ENCODE results near the gene SLC29A4.
"Not testable (repeated sequence)": the region's sequence is repeated elsewhere in the genome, so short reads cannot be mapped to it uniquely, and the experiment has no call there.

SLC29A4 gene, protein sequence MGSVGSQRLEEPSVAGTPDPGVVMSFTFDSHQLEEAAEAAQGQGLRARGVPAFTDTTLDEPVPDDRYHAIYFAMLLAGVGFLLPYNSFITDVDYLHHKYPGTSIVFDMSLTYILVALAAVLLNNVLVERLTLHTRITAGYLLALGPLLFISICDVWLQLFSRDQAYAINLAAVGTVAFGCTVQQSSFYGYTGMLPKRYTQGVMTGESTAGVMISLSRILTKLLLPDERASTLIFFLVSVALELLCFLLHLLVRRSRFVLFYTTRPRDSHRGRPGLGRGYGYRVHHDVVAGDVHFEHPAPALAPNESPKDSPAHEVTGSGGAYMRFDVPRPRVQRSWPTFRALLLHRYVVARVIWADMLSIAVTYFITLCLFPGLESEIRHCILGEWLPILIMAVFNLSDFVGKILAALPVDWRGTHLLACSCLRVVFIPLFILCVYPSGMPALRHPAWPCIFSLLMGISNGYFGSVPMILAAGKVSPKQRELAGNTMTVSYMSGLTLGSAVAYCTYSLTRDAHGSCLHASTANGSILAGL

GRCh38 chr7:5282543-5283316 is at the start of gene SLC29A4:
TSS of gene SLC29A4 (plus strand) at chr7:5282943. CDS start at chr7:5287817, 4,874 bp downstream.
- no peak for FAIRE-seq

DNA sequence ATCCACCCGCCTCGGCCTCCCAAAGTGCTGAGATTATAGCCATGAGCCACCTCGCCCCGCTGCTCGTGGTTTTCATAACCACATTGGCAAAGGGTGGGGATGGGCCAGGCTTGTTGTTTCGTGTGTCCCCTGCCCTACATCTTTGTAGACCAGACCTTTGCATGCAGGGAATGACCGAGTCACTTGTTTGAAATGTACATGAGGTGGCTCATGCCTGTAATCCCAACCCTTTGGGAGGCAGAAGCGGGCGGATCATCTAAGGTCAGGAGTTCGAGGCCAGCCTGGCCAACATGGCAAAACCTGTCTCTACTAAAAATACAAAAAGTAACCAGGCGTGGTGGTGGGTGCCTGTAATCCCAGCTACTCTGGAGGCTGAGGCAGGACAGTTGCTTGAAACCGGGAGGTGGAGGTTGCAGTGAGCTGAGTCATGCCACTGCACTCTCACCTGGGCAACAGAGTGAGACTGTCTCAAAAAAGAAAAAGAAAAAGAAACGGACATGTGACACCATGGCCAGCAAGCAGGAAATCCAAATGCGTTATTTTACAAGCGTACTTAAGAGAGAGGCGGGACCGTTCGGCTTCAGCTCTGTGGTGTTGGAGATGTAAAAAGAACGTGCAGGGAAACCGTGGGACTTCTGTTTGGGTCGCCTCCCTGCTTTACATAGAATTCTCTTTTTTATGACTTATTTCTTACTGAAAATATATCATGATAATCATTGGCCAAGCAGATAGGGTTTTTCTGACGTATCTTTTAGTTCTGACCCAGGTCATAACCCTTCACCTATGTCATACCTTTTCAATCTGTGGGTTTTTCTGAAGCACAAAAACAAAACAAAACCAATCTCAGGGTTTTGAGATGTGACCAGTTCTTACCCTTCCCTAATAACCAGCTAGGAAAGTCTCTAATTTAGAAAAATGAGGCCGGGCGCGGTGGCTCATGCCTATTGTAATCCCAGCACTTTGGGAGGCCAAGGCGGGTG is 47.6 kb upstream of the SLC29A4 start:
- no peak for FAIRE-seq

DNA sequence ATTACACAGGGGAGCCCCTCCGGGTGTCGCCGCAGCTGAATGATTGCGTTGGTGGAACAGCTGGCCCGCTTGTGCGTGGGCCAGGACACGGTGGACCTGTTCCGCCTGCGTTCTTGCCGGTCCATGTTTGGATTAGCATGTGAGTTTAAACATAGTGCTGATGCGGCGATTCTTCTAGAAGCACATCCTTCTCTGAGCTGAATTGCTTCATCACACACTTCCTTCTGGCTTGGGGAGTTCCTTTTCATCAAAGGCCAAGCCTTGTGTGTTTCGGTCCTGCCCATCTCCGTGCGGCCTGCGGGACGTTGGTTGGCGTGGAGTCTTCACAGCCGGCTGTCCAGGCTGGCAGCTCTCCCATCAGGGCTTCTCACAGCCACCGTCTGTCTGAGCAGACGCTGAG is 45.5 kb upstream of the SLC29A4 start:
- no peak for FAIRE-seq

DNA sequence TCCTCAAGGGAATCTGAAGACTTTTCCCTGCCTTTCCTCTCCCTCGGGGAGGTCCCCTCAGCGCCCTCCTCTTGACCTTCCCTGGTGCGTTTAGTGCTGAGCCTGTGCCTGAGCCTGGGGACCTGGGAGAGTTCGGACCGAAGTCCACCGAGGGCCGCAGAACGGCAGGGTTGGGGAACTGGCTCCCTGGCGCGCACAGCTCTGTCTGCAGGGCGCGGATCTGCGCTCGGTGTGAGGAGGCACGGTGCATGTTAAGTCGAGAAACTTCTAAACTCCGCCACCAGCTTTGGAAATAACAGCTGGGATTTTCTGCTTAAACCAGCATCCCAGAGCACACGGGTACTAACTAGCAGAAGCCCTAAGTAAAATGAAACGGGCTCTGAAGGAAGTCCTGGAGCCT is 44.2 kb upstream of the SLC29A4 start:
- no peak for FAIRE-seq

GRCh38 chr7:5243261-5243660 is 39.5 kb upstream of the SLC29A4 start:
- FAIRE-seq: no peak

- FAIRE-seq: no peak
Observed at GRCh38 chr7:5248201-5248885, 34.4 kb upstream of the SLC29A4 start.

GRCh38 chr7:5250787-5251186 is 32.0 kb upstream of the SLC29A4 start:
- not testable (repeated sequence) for FAIRE-seq

DNA sequence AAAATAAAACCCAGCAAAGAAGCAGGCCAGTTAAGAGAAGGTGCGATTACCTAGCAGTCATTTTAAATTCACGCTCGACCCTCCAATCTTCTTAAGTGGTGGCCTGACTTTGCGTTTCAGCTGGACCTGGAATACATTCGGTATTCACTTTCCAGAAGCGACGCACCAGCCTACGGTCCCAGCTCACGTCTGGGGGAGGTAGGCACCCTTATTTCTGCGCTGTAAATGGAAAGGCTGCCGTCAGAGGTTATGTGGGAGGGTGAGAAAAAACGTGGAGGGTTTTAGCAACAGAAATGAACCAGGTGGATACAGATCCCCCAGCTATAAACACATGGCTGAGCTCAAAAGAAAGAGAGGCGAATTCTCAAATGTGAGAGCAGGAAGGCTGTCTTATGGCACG is 29.2 kb upstream of the SLC29A4 start:
- not testable (repeated sequence) for FAIRE-seq

- FAIRE-seq: not testable (repeated sequence)
Observed at GRCh38 chr7:5254371-5254770, 28.4 kb upstream of the SLC29A4 start.

GRCh38 chr7:5255832-5256231 is 26.9 kb upstream of the SLC29A4 start:
- FAIRE-seq: no peak

DNA sequence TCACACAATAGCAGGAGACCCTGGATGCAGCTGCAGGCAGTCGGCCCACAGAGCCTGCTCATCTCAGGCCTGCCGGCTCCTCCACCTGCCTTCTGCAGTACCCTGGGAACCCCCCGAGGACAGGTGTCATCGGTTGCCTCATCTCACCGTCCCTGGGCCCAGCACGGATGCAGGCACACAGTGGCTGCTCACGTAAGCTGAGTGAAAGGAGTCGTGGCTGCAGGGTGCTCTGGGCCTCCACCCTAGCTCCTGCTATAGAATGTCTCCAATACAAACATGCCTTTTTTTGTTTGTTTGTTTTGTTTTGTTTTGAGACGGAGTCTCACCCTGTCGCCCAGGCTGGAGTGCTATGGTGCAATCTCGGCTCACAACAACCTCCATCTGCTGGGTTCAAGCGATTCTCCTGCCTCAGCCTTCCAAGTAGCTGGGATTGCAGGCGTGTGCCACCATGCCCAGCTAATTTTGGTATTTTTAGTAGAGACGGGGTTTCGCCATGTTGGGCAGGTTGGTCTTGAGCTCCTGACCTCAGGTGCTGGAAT is 22.1 kb upstream of the SLC29A4 start:
- not testable (repeated sequence) for FAIRE-seq

DNA sequence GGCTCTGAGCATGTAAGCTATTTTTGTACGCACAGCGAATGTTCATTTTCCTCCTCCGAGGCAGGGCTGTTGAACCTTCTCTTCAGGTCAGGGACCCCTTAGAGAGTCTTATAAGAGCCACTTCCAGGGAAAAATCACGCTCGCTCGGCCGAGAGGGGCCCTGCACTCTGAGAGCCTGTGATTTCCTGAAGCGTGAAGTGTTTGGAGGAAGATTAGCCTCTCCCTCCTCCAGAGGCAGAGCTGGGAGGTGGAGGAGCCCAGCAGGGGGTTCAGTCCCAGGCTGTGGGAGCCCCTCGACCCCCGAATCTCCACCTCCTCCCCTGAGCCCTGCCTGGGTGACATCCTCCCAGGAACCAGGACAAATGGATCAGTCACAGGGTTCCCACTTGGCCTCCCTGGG is 19.7 kb upstream of the SLC29A4 start:
- FAIRE-seq: not testable (repeated sequence)

GRCh38 chr7:5265320-5266190 is 17.2 kb upstream of the SLC29A4 start:
- no peak for FAIRE-seq

DNA sequence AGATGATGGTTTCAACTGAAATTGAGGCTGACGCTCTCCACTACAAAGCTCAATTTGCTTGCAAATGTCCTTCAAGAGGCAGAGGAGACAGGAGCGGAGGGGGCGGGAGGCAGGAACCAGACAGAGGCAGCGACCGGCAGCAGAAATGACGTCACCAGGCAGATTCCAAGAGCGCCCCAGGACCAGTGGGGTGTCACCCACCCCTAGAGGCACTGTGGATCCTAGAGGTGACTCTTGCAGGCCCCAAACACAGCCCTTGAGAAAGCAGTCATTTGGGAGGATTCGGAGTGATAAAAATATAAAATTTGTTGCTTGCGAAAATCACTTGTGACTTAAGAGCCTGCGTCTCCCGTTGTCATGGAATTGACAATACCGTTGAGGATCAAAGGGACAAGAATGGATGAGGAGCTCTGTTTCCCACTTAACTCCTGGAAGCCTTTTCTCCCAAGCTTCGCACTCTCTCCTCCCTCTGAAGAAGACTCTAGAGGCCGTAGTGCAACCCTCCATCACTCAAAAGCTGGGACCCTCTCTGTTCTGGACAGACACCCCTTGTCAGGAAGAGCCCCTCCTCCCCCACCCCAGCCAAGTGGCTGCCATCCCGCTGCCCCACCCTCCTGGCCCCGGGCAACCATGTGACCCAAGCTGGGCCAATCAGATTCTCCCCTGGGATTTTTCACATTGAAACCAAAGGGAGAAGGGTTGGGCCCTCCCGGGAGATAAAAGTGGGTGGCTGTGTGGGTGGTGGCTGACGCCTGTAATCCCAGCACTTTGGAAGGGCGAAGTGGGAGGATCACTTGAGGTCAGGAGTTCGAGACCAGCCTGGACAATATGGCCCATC is 16.3 kb upstream of the SLC29A4 start:
- FAIRE-seq: no peak

- not testable (repeated sequence) for FAIRE-seq
Observed at GRCh38 chr7:5267829-5268228, 14.9 kb upstream of the SLC29A4 start.

GRCh38 chr7:5269992-5270657 is 12.6 kb upstream of the SLC29A4 start:
- not testable (repeated sequence) for FAIRE-seq

DNA sequence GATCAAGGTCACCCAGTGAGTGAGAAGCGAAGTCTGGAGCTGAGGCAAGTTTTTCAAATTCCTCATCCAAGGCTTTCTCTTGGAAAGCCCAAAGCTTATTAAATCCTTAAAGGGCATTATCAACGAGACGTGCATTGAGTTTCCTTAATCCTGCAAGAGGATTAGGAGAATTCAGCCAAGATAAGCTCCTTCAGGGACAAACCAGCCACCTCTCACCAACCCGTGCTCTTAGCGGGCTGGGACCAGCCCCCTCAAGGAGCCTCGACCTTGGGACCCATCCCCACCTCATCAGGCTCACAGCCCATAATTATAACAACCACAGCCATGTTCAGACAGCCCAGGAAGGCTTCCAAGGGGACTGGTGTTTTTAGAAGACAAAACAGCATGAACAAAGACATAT is 12.0 kb upstream of the SLC29A4 start:
- FAIRE-seq: no peak

DNA sequence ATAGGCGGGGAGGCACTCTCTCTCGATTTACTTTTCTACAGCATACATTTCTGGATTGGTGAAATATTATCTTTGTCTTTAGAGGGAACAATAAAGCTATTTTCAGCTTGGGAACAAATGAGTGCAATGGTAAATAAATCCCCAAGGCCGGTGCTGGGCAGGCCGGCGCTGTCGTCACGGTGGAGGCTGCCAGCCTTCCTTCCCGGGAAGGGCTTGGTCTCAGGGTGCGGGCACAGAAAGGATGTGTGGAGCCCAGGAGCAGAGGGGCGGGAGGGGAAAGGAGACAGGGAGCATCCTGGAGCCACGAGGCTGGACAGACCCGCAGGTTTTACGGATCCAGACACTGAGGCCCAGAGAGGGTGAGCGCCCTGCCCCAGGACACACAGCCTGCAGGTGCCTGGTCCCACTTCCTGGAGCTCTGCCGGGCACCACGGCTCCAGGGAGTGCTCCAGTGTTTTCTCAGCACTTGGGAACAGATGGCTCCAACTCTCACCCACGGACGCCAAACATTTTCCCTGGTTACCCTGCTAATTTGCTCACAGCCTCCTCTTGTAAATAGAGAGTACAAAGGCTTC is 8.8 kb upstream of the SLC29A4 start:
- not testable (repeated sequence) for FAIRE-seq

- no peak for FAIRE-seq
Observed at GRCh38 chr7:5274441-5274840, 8.3 kb upstream of the SLC29A4 start.

Data from G401.6 (cell line).